ENCODE results near the gene TKT. TPM values are rescaled to one million over a fixed set of nuclear protein-coding genes. Genes with fewer than 3 reads are reported as not detected.
"Not testable (repeated sequence)": the region's sequence is repeated elsewhere in the genome, so short reads cannot be mapped to it uniquely, and the experiment has no call there.

TKT gene
- total RNA-seq, 2 experiments from 2014 or later: 238 to 240 TPM

DNA sequence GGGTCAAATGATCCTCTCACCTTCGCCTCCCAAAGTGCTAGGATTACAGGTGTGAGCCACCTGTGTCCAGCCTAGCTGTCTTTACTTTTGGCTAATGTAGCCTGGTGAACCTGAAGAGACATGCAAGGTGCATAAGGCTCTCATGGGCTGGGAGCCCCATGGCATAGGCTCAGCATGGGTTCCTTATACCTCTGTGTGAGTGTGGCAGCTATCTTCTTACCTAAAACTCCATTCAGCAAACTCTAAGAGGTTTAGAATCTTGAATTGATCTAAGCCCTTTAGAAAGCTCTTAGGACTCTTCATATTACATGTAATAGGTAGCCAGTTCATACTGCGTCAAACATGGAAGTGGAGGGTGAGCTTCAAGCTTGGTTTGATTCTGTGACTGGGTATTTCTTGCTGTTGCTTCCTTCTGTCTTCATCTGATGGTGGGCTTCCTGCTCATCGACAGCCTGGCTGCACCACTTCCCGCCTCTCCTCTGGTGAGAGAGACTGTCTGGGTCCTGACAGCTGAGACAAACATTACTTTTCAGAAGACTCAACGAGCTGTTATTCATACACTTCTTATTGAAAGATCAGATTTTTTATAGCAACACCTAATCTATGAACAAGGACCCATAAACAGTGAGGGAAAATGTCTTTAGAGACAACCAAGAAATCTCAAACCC lies 19.2 kb upstream of the TKT start:
- no peak for DNase-seq
- ChIA-PET CTCF (interaction anchor here (0.9 to 1.3 kb wide), 2 partner anchors 13 to 55 kb away, joined by 3 to 4 read pairs; no protein-coding TSS in a partner anchor), POLR2A (interaction anchor here (2.0 kb wide), 1 partner anchor 11 kb away, joined by 11 read pairs; no protein-coding TSS in a partner anchor)
- H3K36me3 Mint-ChIP-seq (ENCODE audit: low read depth): no peaks in the 10 kb centered on the region
- no peaks in the 10 kb centered on the region for H3K9me3 Mint-ChIP-seq
- H3K4me3 Mint-ChIP-seq: no peak overlapping the region
- H3K4me1 Mint-ChIP-seq: peaks cover 9% of the 10 kb centered on the region
- H3K27me3 Mint-ChIP-seq: no peaks in the 10 kb centered on the region
- H3K27ac Mint-ChIP-seq: no peak overlapping the region

- Mint-ChIP-seq H3K9me3 (no peaks in the 10 kb centered on the region), H3K4me1 (peaks cover 13% of the 10 kb centered on the region), H3K4me3 (no peak overlapping the region), H3K36me3 (ENCODE audit: low read depth) (no peaks in the 10 kb centered on the region), H3K27ac (no peak overlapping the region), H3K27me3 (no peaks in the 10 kb centered on the region)
- CTCF ChIA-PET: interaction anchor here (0.6 kb wide), 1 partner anchor 543 kb away, joined by 4 read pairs; no protein-coding TSS in a partner anchor
- POLR2A ChIA-PET: interaction anchor here (1.4 kb wide), 1 partner anchor 19 kb away, joined by 4 read pairs; no protein-coding TSS in a partner anchor
- DNase-seq: no peak
Measured at GRCh38 chr3:53273146-53273670, 17.4 kb upstream of the TKT start.

- no peak overlapping the region for H3K27ac Mint-ChIP-seq
- peaks cover 12% of the 10 kb centered on the region for H3K4me1 Mint-ChIP-seq
- no peaks in the 10 kb centered on the region for H3K9me3 Mint-ChIP-seq
- no peaks in the 10 kb centered on the region for H3K27me3 Mint-ChIP-seq
- H3K4me3 Mint-ChIP-seq: no peak overlapping the region
- ChIA-PET POLR2A (no interaction called here), CTCF (no interaction called here)
- peak; percentile 26 for DNase-seq
- H3K36me3 Mint-ChIP-seq (ENCODE audit: low read depth): no peaks in the 10 kb centered on the region
Measured at GRCh38 chr3:53269888-53270880, 14.4 kb upstream of the TKT start.

GRCh38 chr3:53269193-53269592 lies 13.4 kb upstream of the TKT start:
- DNase-seq; H3K4me3 Mint-ChIP-seq; H3K27me3 Mint-ChIP-seq; H3K9me3 Mint-ChIP-seq; H3K36me3 Mint-ChIP-seq (ENCODE audit: low read depth); POLR2A ChIA-PET; H3K27ac Mint-ChIP-seq; CTCF ChIA-PET; H3K4me1 Mint-ChIP-seq: not testable (repeated sequence)

DNA sequence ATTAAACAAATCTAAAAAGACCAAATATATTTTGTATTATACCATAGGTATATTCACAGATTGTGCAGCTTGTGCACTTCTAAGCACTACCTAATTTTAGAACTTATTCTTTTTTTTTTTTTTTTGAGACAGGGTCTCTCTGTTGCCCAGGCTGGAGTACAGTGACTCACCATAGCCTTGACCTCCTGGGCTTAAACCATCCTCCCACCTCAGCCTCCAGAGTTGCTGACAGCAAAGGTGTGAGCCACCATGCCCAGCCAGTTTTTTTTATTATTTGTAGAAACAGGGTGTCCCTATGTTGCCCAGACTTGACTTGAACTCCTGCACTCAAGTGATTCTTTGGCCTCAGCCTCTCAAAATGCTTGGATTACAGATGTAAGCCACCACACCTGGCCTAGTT lies 11.9 kb upstream of the TKT start:
- Mint-ChIP-seq H3K36me3 (ENCODE audit: low read depth) (no peaks in the 10 kb centered on the region), H3K9me3 (no peaks in the 10 kb centered on the region), H3K4me3 (no peak overlapping the region)

GRCh38 chr3:53264718-53265117 lies 8.9 kb upstream of the TKT start:
- ChIA-PET POLR2A (no interaction called here), CTCF (no interaction called here)
- Mint-ChIP-seq H3K27ac (no peak overlapping the region), H3K9me3 (no peaks in the 10 kb centered on the region), H3K27me3 (no peaks in the 10 kb centered on the region), H3K36me3 (ENCODE audit: low read depth) (no peaks in the 10 kb centered on the region), H3K4me3 (no peak overlapping the region), H3K4me1 (peaks cover under 1% of the 10 kb centered on the region)
- DNase-seq: no peak

More for the DNA sequence above, 11.9 kb upstream of the TKT start:
- no peak overlapping the region for H3K27ac Mint-ChIP-seq
- POLR2A ChIA-PET: no interaction called here
- H3K4me1 Mint-ChIP-seq: peaks cover 9% of the 10 kb centered on the region
- CTCF ChIA-PET: interaction anchor here (0.7 kb wide), 1 partner anchor 1086 kb away, joined by 4 read pairs; no protein-coding TSS in a partner anchor
- no peaks in the 10 kb centered on the region for H3K27me3 Mint-ChIP-seq
- DNase-seq: no peak

DNA sequence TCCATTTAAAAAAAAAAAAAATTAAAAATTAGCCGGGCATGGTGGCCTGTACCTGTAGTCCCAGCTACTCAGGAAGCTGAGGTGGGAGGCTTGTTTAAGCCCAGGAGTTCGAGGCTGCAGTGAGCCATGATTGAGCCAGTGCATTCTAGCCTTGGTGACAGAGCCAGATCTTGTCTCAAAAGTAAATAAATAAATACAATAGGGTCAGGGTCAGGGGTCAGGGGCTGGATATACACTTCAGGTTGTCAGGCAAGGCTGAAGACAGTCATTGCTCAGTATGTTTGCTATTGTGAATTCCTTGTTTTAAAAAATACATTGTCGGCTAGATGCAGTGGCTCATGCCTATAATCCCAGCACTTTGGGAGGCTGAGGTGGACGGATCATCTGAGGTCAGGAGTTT lies 8.1 kb upstream of the TKT start:
- H3K9me3 Mint-ChIP-seq: no peaks in the 10 kb centered on the region
- H3K4me3 Mint-ChIP-seq: no peak overlapping the region
- no peak for DNase-seq
- no peaks in the 10 kb centered on the region for H3K36me3 Mint-ChIP-seq (ENCODE audit: low read depth)
- POLR2A ChIA-PET: no interaction called here
- no peaks in the 10 kb centered on the region for H3K4me1 Mint-ChIP-seq
- CTCF ChIA-PET: no interaction called here
- peaks cover 2% of the 10 kb centered on the region for H3K27me3 Mint-ChIP-seq
- no peak overlapping the region for H3K27ac Mint-ChIP-seq

DNA sequence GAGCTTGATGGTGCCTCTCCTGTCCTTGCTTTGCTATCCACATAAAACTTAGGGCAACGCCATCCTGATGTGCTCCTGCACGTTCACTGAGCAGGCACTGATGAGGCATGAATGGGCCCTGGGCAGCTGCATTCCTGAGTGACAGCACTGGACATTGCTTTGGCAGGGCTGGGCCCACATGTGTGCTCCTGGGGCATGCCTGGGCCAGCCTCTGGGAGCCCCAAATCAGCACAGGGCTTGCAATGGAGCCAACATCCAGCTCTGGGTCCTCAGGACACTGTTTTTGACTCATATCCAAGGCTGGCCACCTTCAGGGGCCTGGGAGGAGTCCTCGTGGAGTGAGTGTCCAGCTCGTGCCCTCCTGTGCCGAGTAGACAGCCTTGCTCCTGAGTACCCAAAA lies 5.9 kb upstream of the TKT start:
- DNase-seq: no peak
- no peaks in the 10 kb centered on the region for H3K4me1 Mint-ChIP-seq
- ChIA-PET CTCF (no interaction called here), POLR2A (no interaction called here)
- peaks cover 4% of the 10 kb centered on the region for H3K27me3 Mint-ChIP-seq
- H3K9me3 Mint-ChIP-seq: no peaks in the 10 kb centered on the region
- no peak overlapping the region for H3K4me3 Mint-ChIP-seq
- no peak overlapping the region for H3K27ac Mint-ChIP-seq
- H3K36me3 Mint-ChIP-seq (ENCODE audit: low read depth): no peaks in the 10 kb centered on the region

DNA sequence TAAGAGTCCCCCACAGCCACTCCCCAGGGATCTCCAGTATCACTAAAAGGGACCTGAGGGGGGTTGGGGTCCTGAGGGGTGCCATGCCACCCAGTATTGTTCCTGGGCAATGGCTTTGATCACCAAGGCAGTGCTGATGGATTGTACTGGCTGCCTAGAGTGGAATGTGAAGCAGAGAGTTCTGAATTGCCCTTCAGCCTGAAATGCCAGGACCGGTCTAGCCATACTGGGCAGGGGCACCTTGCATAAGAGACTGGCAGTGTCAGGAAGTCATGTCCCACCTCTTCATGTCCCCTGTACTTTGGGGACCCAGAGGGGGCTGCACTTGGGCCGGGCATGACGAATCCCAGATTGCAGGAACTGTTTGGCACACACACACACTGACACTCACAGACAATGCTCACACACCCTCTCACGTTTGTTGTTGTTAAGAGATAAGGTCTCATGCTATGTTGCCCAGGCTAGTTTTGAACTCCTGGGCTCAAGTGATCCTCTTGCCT lies 4.5 kb upstream of the TKT start:
- Mint-ChIP-seq H3K36me3 (ENCODE audit: low read depth) (no peaks in the 10 kb centered on the region), H3K4me3 (no peak overlapping the region), H3K27me3 (peaks cover 4% of the 10 kb centered on the region), H3K27ac (no peak overlapping the region), H3K9me3 (no peaks in the 10 kb centered on the region), H3K4me1 (peaks cover 4% of the 10 kb centered on the region)
- ChIA-PET CTCF (no interaction called here), POLR2A (no interaction called here)
- DNase-seq: no peak

DNA sequence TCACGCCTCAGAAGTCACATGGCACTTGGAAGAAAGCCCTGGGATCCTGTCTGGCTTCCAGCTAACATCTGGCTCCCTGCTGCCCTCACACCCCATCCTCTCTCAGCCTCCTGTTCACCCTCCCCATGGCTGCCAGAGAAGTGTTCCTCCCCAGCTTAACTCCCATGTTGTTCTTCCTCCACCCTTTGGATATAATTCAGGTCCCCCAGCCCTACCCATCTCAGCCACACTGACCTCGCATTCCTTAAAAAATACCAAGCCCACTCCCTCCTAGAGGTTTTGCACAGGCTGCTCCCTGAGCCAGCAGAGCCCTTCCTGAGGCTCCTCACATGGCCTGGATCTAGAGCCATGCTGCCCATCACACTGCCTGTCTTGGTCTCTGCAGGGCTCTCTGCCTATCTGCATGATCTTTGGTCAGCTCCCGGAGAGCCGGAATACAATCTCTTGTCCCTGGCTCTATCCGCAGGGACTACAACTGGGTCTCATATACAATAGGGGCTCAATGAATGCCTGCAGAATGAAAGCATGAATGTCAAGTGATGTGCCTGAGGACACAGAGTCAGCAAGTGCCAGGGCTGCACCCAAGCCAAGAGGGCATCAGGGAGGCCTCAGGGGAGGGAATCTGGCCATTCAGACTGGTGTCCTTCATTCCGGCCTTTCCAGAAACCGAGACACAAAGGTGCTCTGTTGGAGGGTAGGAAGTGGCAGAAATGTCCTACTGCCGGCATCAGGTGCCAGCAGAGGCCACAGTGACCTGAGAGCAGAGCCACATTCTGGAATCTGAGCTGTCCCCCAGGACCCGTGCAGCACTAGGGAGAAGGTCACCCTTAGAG lies 3.8 kb upstream of the TKT start:
- POLR2A ChIA-PET: no interaction called here
- CTCF ChIA-PET: no interaction called here
- Mint-ChIP-seq H3K4me1 (peaks cover 4% of the 10 kb centered on the region), H3K27me3 (peaks cover 4% of the 10 kb centered on the region), H3K36me3 (ENCODE audit: low read depth) (no peaks in the 10 kb centered on the region), H3K4me3 (no peak overlapping the region), H3K27ac (no peak overlapping the region), H3K9me3 (no peaks in the 10 kb centered on the region)
- no peak for DNase-seq

GRCh38 chr3:53258600-53259426 lies 3.0 kb upstream of the TKT start:
- POLR2A ChIA-PET: interaction anchor here (1.3 kb wide), 1 partner anchor 39 kb away, joined by 3 read pairs; no protein-coding TSS in a partner anchor
- H3K9me3 Mint-ChIP-seq: no peaks in the 10 kb centered on the region
- H3K4me1 Mint-ChIP-seq: peaks cover 11% of the 10 kb centered on the region
- DNase-seq: no peak
- H3K4me3 Mint-ChIP-seq: no peak overlapping the region
- CTCF ChIA-PET: no interaction called here
- H3K27ac Mint-ChIP-seq: no peak overlapping the region
- peaks cover 4% of the 10 kb centered on the region for H3K27me3 Mint-ChIP-seq
- peaks cover 6% of the 10 kb centered on the region for H3K36me3 Mint-ChIP-seq (ENCODE audit: low read depth)

DNA sequence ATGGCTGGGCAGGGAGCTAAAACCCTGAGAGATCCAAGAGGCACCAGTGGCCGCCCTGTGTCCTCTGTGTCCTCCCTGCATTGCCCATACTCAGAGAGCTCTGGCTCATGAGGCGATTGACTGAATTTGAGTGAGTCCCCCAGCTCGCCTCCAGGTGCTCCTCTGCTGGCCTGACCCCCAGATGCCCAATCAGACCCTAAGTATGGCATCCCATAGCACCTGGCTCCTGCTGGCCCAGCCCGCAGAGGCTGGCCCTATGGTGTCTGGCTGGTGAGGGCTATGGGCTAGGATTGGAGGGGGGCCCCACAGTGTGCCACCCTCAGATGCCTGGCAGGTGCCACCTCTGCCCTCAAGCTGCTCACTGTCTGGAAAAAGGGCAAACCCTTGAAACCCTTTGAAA lies 1.6 kb upstream of the TKT start:
- no peak for DNase-seq
- H3K27me3 Mint-ChIP-seq: peaks cover 4% of the 10 kb centered on the region
- no peak overlapping the region for H3K27ac Mint-ChIP-seq
- POLR2A ChIA-PET: interaction anchor here (1.3 kb wide), 2 partner anchors 38 to 88 kb away, joined by 3 read pairs; no protein-coding TSS in a partner anchor
- CTCF ChIA-PET: no interaction called here
- H3K9me3 Mint-ChIP-seq: no peaks in the 10 kb centered on the region
- peaks cover 10% of the 10 kb centered on the region for H3K36me3 Mint-ChIP-seq (ENCODE audit: low read depth)
- peaks cover 23% of the 10 kb centered on the region for H3K4me1 Mint-ChIP-seq
- H3K4me3 Mint-ChIP-seq: no peak overlapping the region

All from activated CD4-positive, alpha-beta memory T cell treated with anti-CD3 and anti-CD28 coated beads, Interleukin-2, amount 10 ng/mL, durations not matched to agents 7 days and 5 days (primary cell).